Stimulated activated CD8-positive, alpha-beta memory T cell treated with anti-CD3 and anti-CD28 coated beads, Interleukin-15, amount 100 ng/mL, for 48 hours (primary cell): ENCODE data around the gene ACKR3.

ENCODE experiments used
- DNase-seq, 2 donors: peaks; one replicate each; pipeline ENCODE4 v3.0.0-alpha.2; 2020; ENCODE audit warnings: low read depth in 2 of 2

ACKR3 gene

DNA sequence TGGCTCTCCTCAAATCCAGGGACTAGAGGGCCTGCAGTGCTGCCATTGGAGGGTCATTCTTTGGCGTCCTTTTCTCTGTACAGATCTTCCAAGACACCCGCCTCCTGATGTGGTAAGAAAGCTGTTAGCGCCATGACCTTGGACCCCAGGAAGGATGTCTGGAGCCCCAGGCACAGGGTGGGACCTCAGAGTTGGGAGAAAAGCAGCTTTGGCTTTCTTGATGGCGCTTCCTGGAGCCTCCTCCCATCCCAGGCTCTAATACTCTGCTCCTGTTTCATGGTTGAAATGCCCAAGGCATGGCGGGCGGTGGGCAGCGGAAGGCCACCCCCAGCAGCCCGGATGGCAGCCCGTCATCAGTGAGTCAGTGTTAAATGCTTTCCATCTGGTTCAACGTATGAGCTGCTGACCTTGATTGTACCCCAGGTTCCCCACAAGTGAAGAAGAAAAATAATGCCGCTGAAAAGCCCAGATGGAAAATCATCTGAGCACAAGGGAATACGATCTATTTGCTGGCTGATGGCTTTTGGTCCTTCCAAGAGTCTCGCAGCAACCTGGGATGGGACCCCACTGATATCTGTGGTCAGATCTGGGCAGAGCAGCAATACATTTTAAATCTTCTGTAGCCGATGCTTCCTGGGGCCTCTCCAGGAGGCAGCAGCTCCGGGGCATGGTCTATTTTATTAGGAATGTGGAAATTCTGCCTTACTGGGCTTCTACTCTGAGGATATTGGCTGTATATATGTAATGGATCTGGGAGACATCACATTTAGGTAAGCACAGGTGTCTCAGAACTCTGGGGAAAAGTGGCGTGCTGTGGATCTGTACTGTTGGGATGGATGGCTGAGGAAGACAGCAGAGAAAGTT, 15.1 kb downstream of the ACKR3 start:
- no peak for DNase-seq

DNA sequence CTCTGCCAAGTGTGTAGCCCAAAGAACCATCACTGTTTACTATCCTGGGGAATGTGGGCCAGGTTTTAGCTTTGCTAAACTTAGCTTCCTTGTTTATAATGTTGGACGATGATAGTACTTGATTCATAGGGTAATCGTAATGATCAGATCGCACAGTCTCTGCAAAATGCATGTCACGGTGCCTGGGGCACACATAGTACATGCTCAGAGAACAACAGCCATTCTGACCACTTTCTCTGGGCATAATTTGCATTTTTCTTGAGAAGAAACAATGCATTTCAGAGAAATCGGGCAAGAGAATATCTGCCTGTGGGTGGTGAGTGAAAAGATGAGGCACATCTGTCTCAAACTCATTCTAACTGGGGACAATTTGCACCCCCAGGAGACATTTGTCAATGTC, 16.3 kb downstream of the ACKR3 start:
- no peak for DNase-seq

DNA sequence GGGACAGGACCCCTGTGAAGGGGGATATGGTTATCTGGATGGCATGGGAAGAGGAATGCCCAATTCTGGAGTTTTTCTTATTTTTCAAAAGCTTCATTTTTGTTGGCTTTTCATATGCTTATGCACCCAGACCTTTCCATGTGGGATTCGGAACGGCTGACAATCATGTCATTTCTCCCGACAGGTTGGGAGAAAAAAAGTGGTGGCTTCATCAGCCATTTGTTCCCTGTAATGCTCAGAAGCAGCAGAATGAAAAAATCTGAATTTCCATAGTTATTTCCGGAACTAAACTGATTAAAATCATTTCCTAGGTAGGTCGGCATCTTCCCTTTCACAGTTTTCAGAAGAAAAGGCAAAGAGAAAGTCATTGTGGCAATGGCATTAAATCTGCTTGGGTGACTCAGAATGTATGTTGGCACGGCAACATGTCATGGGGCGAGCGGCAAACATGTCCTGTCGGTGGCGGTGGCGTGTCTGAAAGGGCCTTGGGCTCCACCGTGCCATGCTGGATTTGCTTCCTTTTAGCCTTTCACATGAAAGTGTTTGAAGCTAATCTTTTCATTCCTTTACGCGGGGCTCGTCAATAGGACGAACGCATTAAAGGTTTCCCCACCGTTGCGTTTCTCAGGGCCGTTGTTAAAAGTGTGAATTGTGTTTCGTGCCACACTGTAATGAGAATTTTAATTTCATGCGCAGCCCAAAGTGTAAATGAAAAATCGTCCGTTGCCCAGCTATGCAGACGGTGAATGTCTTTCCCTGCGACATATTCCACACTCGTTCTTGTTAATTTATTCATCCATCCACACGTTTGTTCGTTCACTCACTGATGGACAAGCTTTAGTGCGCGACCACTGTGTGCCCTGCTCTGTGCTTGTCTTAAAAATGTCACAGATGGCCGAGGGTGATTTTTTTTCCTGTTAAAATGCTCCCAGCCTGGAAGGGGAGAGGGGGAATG, 18.5 kb downstream of the ACKR3 start:
- DNase-seq, result no peak

GRCh38 chr2:236588932-236589592, 19.4 kb downstream of the ACKR3 start:
- no peak for DNase-seq

GRCh38 chr2:236590846-236591245, 21.2 kb downstream of the ACKR3 start:
- DNase-seq, result no peak

DNA sequence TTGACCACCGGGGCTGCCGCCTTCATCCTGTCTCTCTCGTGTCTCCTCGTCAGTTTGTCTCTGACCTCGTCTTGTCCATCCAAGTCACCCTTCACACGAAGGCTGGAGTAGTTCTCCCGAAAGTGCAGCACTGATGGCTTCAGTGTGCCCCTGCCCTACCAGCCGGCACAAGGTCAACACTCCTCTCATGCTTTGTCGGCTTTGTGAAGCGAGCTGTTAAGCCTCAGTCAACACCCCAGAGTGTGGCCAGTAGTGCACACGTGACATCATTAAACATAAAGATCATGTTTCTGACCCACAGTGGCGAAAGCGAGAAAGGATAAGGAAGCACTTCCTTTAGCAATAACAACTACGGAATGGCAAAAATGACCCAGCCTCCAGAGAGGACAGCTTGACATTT, 23.2 kb downstream of the ACKR3 start:
- DNase-seq, result no peak

DNA sequence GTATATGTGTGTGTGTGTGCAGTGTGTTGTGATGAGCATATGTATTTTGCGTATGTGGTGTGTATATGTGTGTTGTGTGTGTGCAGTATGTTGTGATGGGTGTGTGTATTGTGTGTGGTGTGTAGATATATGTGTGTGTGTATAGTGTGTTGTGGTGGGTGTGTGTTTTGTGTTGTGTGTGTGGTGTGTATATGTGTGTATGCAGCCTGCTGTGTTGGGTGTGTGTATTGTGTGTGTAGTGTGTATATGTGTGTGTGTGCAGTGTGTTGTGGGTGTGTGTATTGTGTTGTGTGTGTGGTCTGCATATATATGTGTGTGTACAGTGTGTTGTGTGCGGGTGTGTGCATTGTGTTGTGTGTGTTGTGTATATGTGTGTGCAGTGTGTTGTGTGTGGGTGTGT, 23.9 kb downstream of the ACKR3 start:
- no peak for DNase-seq

- no peak for DNase-seq
These were observed 24.3 kb downstream of the ACKR3 start for GRCh38 chr2:236593956-236594355.

DNA sequence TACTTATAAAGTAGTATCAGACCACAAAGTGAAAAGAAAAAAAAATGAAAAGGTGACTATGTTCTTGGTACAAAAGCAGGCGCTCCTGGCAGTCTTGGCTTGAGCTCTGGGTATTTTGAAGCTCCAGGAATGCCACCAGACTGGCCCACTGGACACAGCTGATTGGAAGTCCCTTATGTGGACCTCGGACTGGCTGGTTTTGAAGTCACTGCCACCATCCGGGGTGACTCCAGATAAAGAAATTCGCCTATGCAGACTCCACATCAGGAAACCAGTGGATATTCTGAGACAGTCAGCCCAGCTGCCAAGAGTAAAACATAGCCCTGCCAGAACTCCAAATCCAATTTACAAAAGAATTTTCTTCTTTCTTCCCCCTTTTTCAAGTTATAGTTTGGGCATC, 28.0 kb downstream of the ACKR3 start:
- no peak for DNase-seq

DNA sequence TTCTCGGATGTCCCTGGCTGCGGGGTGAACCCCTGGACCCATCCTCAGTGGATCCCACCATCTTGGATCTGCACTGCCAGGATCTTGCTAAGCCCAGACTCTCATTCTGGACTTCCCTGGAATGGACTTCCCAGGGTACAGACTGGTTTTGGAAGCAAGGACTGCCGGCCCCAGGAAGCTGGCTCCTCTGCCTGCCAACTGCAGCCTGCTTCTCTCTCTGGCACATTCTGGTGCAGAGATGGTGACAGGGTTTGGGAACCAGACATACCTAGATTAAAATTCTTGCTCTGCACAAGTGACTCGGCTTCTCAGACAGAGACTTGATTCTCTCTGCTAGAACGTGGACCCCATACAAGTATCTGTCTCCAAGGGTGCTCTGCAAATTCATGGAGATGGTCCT, 29.4 kb downstream of the ACKR3 start:
- DNase-seq, result no peak

- no peak for DNase-seq
These were observed 30.5 kb downstream of the ACKR3 start for GRCh38 chr2:236600158-236600557.

- no peak for DNase-seq
These were observed 31.3 kb downstream of the ACKR3 start for GRCh38 chr2:236600892-236601291.

DNA sequence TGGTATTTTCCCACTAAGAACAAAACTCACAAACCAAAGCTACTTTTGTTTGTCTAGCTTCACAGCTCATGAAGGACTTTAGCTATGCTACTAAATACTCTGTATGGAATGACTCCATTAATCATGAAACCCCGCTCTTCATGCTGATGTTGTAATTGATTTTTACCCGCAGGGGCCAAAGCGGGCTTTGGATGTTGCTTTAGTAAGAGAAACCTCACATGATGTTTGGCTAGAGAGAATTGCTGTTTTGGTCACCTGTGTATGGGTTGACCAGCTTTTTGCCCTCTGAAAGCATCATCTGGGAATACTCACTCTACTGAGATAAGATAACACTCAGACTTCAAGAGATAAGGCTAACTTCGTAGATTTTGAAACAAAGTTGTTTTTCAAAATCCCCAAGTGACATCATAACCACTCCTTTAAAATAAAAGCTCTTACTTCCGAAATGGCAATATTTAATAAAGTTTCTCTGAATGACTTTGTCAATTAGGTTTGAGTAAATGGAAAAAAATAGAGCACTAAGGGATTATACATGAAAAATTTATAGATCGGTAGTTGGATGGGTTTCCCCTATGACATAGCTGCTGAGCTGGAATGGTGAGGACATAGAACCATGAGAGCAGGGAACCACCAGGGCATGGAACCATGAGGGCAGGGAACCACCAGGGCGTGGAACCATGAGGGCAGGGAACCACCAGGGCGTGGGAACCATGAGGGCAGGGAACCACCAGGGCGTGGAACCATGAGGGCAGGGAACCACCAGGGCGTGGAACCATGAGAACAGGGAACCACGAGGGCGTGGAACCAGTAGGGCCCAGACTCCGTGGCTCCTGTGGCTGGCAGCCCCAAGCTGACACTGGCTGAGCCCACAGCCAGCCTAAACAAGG, 31.9 kb downstream of the ACKR3 start:
- no peak for DNase-seq

- no peak for DNase-seq
These were observed 33.1 kb downstream of the ACKR3 start for GRCh38 chr2:236602678-236603077.

GRCh38 chr2:236603361-236604015, 33.9 kb downstream of the ACKR3 start:
- no peak for DNase-seq

DNA sequence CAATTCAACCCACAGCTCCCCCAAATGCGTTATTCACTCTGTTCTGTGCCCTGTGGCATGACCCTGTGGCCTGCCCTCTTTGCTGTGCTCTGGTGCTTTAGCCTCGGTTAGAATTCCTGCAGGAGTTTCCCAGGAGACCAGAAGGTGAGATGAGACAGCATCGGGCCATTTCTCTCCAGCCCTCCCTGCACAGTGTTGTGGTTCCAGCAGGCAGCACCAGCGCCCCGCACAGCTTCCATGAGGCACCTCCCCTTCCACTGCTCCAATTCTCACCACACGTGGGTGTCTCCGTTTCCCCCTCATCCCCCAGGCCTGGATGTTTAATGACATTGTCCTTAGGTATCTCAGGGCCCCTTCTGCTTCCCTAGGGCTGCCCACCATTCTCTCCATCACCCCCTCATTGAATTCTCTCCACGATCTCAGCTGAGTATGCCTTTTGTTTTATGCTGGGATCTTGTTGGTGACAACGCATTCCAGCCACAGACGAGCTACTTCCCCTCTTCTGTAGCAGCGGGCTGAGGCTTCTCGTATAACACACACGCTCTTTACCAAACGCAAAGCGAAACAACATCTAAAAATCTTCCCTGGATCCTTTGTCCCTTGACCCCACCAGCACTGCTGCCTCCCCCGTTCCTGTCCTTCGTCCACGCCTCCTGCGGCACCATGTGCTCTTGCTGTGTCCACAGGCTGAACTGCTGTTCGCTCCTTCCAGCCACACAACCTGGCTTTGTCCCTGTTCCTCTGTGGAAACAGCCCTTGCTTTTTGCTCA, 35.1 kb downstream of the ACKR3 start:
- DNase-seq, result no peak

- no peak for DNase-seq
These were observed 35.7 kb downstream of the ACKR3 start for GRCh38 chr2:236605345-236605734.

DNA sequence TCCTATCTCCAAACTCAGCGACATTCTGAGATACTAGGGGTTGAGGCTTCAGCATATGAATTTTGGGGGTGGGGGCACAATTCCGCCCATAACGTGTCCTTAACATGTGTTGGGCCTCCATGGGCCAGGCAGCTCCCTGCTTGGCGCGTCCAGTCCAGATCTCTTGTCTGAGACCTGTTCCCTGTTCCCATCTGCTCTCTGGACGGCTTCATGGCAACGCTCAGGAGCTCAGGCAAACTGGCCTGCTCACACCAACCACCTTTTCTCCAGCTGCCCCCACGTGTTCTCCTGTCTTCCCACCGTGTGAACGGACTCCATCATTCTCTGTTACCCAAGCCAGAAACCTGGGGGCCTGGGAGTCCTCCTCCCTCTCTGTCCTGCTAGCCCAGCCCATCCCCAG, 36.4 kb downstream of the ACKR3 start:
- DNase-seq, result no peak

- no peak for DNase-seq
These were observed 38.0 kb downstream of the ACKR3 start for GRCh38 chr2:236607471-236608187.
